HepG2 (cell line): ENCODE measurements around the gene NTF3. TPM values are rescaled to one million over a fixed set of nuclear protein-coding genes. Genes with fewer than 3 reads are reported as not detected.

ENCODE experiments used
- ATAC-seq: fragments of 200-7000 bp; cut with Tn5 transposase; 3 replicates; pipeline ENCODE4 v1.9.1; 2020; ENCODE audit warnings: mild to moderate bottlenecking, moderate library complexity
- BruUV-seq: library from RNA; stranded (reverse); fragments of 400-500 nt; replicated peaks from 2 replicates; lab custom pipeline; 2021; lab: Mats Ljungman, UMichigan
- CTCF ChIA-PET: fragments of 300-600 bp; formaldehyde crosslinking; extraction: SDS; loops from one replicate; lab custom pipeline; 2021; ENCODE audit warnings: low total read pairs, inconsistent platforms, low intra/inter-chr PET ratio; lab: Yijun Ruan, JAX
- POLR2A ChIA-PET: fragments of 350-600 bp; sonication (Branson Sonifier 250); formaldehyde crosslinking; loops from one replicate; lab custom pipeline; 2020; ENCODE audit warnings: antibody characterized with exemption, inconsistent platforms; lab: Yijun Ruan, JAX
- DNase-seq: peaks from one replicate; pipeline ENCODE4 v3.0.0-alpha.2; 2015; ENCODE audit warnings: low spot score
- FAIRE-seq: peaks from 3 replicates; lab custom pipeline; 2011; peaks lifted over from hg19 to GRCh38; lab: Jason Lieb, UNC
- H2AFZ ChIP-seq: one replicate; pipeline ENCODE4 v1.6.1; 2011; ENCODE audit warnings: low read length, inconsistent platforms
- H3K27ac ChIP-seq: fragments of 300-600 bp; 3 replicates; pipeline ENCODE4 v1.8.0; 2011; ENCODE audit warnings: mixed run types, mild to moderate bottlenecking, mixed read lengths, low read length, inconsistent platforms; ENCODE audit not compliant: insufficient read depth; ENCODE audit errors: extremely low read length
- H3K27me3 ChIP-seq, 2 experiments: fragments of 200-600 bp in 1 of 2; 2 replicates in 1 of 2; 3 replicates in 1 of 2; pipeline versions ENCODE4 v1.6.0 to v1.8.0; 2011; ENCODE audit warnings: low read length in 2 of 2, mild to moderate bottlenecking in 2 of 2, moderate library complexity in 2 of 2, inconsistent platforms in 1 of 2; ENCODE audit not compliant: insufficient read depth in 2 of 2, control insufficient read depth in 1 of 2
- H3K36me3 ChIP-seq, 2 experiments: fragments of 200-600 bp in 1 of 2; replicated peaks in 1 of 2; 2 replicates in 1 of 2; 3 replicates in 1 of 2; pipeline versions ENCODE4 v1.5.1 to v1.8.0; 2011; ENCODE audit warnings: low read length in 2 of 2, inconsistent platforms in 1 of 2; ENCODE audit not compliant: insufficient read depth in 2 of 2, control insufficient read depth in 1 of 2
- H3K4me1 ChIP-seq: 2 replicates; pipeline ENCODE4 v1.5.1; 2012; ENCODE audit warnings: low read length, inconsistent platforms; ENCODE audit not compliant: insufficient read depth
- H3K4me2 ChIP-seq: 2 replicates; pipeline ENCODE4 v1.6.0; 2011; ENCODE audit warnings: low read depth, low read length, inconsistent platforms
- H3K4me3 ChIP-seq, 3 experiments: fragments of 200-600 bp in 1 of 3; sonication (generic), shearing (Covaris generic) in 1 of 3; replicated peaks in 1 of 3; 2 replicates each; pipeline ENCODE4 v1.5.1; 2011 to 2016; ENCODE audit warnings: low read length in 3 of 3, inconsistent platforms in 2 of 3, low read depth in 2 of 3, mild to moderate bottlenecking in 2 of 3, control low read depth in 1 of 3, mixed read lengths in 1 of 3; ENCODE audit not compliant: insufficient read depth in 1 of 3
- H3K79me2 ChIP-seq: one replicate; pipeline ENCODE4 v1.6.1; 2011; ENCODE audit warnings: low read length, inconsistent platforms; ENCODE audit not compliant: insufficient read depth
- H3K9ac ChIP-seq: 2 replicates; pipeline ENCODE4 v1.6.0; 2011; ENCODE audit warnings: mild to moderate bottlenecking, low read depth, low read length, inconsistent platforms; ENCODE audit not compliant: insufficient read depth
- H3K9me3 ChIP-seq: 2 replicates; pipeline ENCODE4 v1.5.1; 2012; ENCODE audit warnings: mild to moderate bottlenecking, low read length
- H4K20me1 ChIP-seq: 2 replicates; pipeline ENCODE4 v1.6.0; 2011; ENCODE audit warnings: inconsistent platforms, mild to moderate bottlenecking, low read length, moderate library complexity; ENCODE audit not compliant: insufficient read depth
- CBFB ChIP-seq: sonication (generic); formaldehyde crosslinking; IDR thresholded peaks from 2 replicates; pipeline ENCODE4 v1.4.0; 2020; ENCODE audit warnings: missing genetic modification reagents
- DMAP1 ChIP-seq: IDR thresholded peaks from 2 replicates; pipeline ENCODE4 v1.6.1; 2016
- MIER3 ChIP-seq: IDR thresholded peaks from 2 replicates; pipeline ENCODE4 v1.6.1; 2016; ENCODE audit warnings: missing compliant biosample characterization, borderline replicate concordance
- NR2F1 ChIP-seq, 2 experiments: fragments of 450-650 bp in 1 of 2; formaldehyde crosslinking in 1 of 2; IDR thresholded peaks; 2 replicates each; pipeline versions ENCODE4 v1.5.0 to v1.6.1; 2016 to 2020; ENCODE audit warnings: mild to moderate bottlenecking in 1 of 2, missing compliant biosample characterization in 1 of 2, missing genetic modification reagents in 1 of 2, moderate library complexity in 1 of 2
- RELA ChIP-seq: sonication (generic); formaldehyde crosslinking; IDR thresholded peaks from 2 replicates; pipeline ENCODE4 v1.4.0; 2020; ENCODE audit warnings: missing genetic modification reagents
- RORA ChIP-seq: sonication (generic); formaldehyde crosslinking; IDR thresholded peaks from 2 replicates; pipeline ENCODE4 v1.5.0; 2020; ENCODE audit warnings: mild to moderate bottlenecking, missing genetic modification reagents, moderate library complexity
- TSC22D2 ChIP-seq: sonication (generic); formaldehyde crosslinking; IDR thresholded peaks from 2 replicates; pipeline ENCODE4 v1.5.1; 2020; ENCODE audit warnings: missing genetic modification reagents, mild to moderate bottlenecking, borderline replicate concordance
- ZNF549 ChIP-seq: sonication (generic); formaldehyde crosslinking; IDR thresholded peaks from 2 replicates; pipeline ENCODE4 v1.5.0; 2020; ENCODE audit warnings: missing genetic modification reagents
- WGBS: methylation state at CpG from one replicate; pipeline ENCODE4 v1.1.6; 2017; ENCODE audit warnings: low lambda C conversion rate; 5-methylcytosine and 5-hydroxymethylcytosine counted together
- in situ Hi-C: cut with HindIII; loops from 2 replicates; pipeline ENCODE4 v1.10.0; 2017; ENCODE audit warnings: low pct_unique_long_range_greater_than_20kb; ENCODE audit not compliant: extremely low pct_ligation_motif_present
- intact Hi-C: fragments of 100-400 bp; cut with micrococcal nuclease; formaldehyde crosslinking; loops from one replicate; pipeline ENCODE4 v1.10.0; 2022; ENCODE audit not compliant: unreplicated experiment
- polyA plus RNA-seq, 8 experiments: library from polyadenylated mRNA; depleted of rRNA in 3 of 8; stranded (reverse) in 7 of 8; unstranded in 1 of 8; fragments of >200 nt; fragmentation: Illumina TruSeq in 4 of 8; extraction: Trizol in 4 of 8; gene quantifications; 2 replicates each; pipeline versions ENCODE4 v1.2.1 to v1.2.3, GENCODE V29; 2011 to 2016; ENCODE audit warnings: low read depth in 4 of 8, missing spikeins in 1 of 8, mixed read lengths in 1 of 8; ENCODE audit not compliant: insufficient read depth in 1 of 8
- total RNA-seq, 5 experiments: library from RNA; depleted of rRNA; stranded (reverse); fragments of >200 nt; fragmentation: Illumina TruSeq; extraction: Trizol; gene quantifications; 2 replicates each; pipeline ENCODE4 v1.2.3, GENCODE V29; 2016; ENCODE audit warnings: low read depth in 1 of 5
- TF ChIP-seq, protein P1 (sequence below): sonication (generic); formaldehyde crosslinking; IDR thresholded peaks from 2 replicates; pipeline ENCODE4 v1.4.0; 2020; ENCODE audit warnings: missing genetic modification reagents
- TF ChIP-seq, protein P2 (sequence below): sonication (generic); formaldehyde crosslinking; IDR thresholded peaks from 2 replicates; pipeline ENCODE4 v1.5.1; 2020; ENCODE audit warnings: missing genetic modification reagents, mild to moderate bottlenecking, borderline replicate concordance
- TF ChIP-seq, protein P3 (sequence below): sonication (generic); formaldehyde crosslinking; conservative IDR thresholded peaks from 2 replicates; pipeline ENCODE4 v1.4.0; 2020; ENCODE audit warnings: missing genetic modification reagents
- TF ChIP-seq, protein P4 (sequence below): IDR thresholded peaks from 2 replicates; pipeline ENCODE4 v1.6.1; 2016; ENCODE audit warnings: missing biosample characterization, missing genetic modification reagents, low read depth
- TF ChIP-seq, protein P5 (sequence below): fragments of 450-650 bp; IDR thresholded peaks from 2 replicates; pipeline ENCODE4 v1.6.1; 2017

The NTF3 gene
- total and polyA plus RNA-seq, 2 of the 13 experiments (the other 11 are each of a cell fraction or from before 2014, with no cell fraction given), result not detected

DNA sequence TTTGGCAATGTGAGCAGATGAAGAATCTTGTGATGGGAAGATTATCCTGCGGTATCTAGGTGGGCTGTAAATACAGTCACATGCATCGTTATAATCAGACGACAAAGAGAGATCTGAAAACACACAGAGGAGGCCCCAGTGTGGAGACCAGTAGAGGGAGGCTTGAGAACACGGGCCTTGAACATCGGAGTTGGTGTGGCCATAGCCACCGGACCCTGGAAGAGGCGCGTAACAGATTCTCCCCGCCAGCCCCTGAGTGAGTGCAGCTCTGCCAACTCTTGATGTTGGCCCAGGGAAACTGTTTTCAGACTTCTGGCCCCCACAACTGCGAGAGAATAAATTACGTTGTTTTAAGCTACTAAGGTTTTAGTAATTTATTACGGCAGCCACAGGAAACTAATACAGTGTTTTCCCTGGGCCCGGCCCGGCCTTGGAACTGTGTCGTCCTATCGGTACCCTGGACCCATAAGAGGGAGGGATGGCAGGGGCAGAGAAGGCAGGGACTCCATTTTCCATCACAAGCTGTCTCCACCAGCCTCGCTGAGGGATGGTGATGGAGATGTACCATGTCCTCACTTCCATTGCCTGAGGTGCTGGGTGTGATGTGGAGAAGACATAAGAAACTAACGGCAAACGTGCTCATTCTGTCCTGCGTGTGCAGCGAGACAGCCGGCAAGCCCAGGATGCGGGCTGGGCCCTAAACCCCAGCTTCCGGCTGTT lies 91.6 kb downstream of the NTF3 start:
- CTCF ChIA-PET, result no interaction called here
- POLR2A ChIA-PET, result no interaction called here
- H3K4me2 ChIP-seq, result no peak overlapping the region
- WGBS, result 42% methylated on average over 19 of the region's 24 CpGs
- in situ Hi-C loops, result no loop called here
- H4K20me1 ChIP-seq, result no peaks in the 10 kb centered on the region
- no peaks in the 10 kb centered on the region for H3K36me3 ChIP-seq
- H3K27ac ChIP-seq, result no peak overlapping the region
- FAIRE-seq (no peak), DNase-seq (no peak), ATAC-seq (no peak)
- 0 out of 5 replicates have a peak, but pooled peaks cover 0 to 3% of the 10 kb centered on the region in 2 experiments for H3K27me3 ChIP-seq
- H3K9ac ChIP-seq, result no peak overlapping the region
- no peak overlapping the region for H3K4me3 ChIP-seq
- intact Hi-C loops, result loop anchor here (5.0 kb wide), 1 partner anchor 1746 kb away; no protein-coding TSS in a partner anchor
- no peaks in the 10 kb centered on the region for H3K79me2 ChIP-seq
- BruUV-seq, result no TSS peak
- H3K4me1 ChIP-seq, result no peaks in the 10 kb centered on the region
- H3K9me3 ChIP-seq, result no peaks in the 10 kb centered on the region
- H2AFZ ChIP-seq, result no peak overlapping the region
- TF ChIP-seq ZNF549 (CRISPR knock-in tag) (no peak), DMAP1 (CRISPR knock-in tag) (no peak), MIER3 (CRISPR knock-in tag) (no peak), RELA (CRISPR knock-in tag) (no peak), TSC22D2 (no peak), NR2F1 (CRISPR knock-in tag; IDR thresholded peaks at IDR 0.05) (no peak), RORA (CRISPR knock-in tag) (no peak), CBFB (no peak)
- TF ChIP-seq, protein P1, sequence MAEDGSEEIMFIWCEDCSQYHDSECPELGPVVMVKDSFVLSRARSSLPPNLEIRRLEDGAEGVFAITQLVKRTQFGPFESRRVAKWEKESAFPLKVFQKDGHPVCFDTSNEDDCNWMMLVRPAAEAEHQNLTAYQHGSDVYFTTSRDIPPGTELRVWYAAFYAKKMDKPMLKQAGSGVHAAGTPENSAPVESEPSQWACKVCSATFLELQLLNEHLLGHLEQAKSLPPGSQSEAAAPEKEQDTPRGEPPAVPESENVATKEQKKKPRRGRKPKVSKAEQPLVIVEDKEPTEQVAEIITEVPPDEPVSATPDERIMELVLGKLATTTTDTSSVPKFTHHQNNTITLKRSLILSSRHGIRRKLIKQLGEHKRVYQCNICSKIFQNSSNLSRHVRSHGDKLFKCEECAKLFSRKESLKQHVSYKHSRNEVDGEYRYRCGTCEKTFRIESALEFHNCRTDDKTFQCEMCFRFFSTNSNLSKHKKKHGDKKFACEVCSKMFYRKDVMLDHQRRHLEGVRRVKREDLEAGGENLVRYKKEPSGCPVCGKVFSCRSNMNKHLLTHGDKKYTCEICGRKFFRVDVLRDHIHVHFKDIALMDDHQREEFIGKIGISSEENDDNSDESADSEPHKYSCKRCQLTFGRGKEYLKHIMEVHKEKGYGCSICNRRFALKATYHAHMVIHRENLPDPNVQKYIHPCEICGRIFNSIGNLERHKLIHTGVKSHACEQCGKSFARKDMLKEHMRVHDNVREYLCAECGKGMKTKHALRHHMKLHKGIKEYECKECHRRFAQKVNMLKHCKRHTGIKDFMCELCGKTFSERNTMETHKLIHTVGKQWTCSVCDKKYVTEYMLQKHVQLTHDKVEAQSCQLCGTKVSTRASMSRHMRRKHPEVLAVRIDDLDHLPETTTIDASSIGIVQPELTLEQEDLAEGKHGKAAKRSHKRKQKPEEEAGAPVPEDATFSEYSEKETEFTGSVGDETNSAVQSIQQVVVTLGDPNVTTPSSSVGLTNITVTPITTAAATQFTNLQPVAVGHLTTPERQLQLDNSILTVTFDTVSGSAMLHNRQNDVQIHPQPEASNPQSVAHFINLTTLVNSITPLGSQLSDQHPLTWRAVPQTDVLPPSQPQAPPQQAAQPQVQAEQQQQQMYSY (CRISPR knock-in tag), result no peak
- TF ChIP-seq, protein P2, sequence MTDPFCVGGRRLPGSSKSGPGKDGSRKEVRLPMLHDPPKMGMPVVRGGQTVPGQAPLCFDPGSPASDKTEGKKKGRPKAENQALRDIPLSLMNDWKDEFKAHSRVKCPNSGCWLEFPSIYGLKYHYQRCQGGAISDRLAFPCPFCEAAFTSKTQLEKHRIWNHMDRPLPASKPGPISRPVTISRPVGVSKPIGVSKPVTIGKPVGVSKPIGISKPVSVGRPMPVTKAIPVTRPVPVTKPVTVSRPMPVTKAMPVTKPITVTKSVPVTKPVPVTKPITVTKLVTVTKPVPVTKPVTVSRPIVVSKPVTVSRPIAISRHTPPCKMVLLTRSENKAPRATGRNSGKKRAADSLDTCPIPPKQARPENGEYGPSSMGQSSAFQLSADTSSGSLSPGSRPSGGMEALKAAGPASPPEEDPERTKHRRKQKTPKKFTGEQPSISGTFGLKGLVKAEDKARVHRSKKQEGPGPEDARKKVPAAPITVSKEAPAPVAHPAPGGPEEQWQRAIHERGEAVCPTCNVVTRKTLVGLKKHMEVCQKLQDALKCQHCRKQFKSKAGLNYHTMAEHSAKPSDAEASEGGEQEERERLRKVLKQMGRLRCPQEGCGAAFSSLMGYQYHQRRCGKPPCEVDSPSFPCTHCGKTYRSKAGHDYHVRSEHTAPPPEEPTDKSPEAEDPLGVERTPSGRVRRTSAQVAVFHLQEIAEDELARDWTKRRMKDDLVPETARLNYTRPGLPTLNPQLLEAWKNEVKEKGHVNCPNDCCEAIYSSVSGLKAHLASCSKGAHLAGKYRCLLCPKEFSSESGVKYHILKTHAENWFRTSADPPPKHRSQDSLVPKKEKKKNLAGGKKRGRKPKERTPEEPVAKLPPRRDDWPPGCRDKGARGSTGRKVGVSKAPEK, result no peak
- TF ChIP-seq, protein P3, sequence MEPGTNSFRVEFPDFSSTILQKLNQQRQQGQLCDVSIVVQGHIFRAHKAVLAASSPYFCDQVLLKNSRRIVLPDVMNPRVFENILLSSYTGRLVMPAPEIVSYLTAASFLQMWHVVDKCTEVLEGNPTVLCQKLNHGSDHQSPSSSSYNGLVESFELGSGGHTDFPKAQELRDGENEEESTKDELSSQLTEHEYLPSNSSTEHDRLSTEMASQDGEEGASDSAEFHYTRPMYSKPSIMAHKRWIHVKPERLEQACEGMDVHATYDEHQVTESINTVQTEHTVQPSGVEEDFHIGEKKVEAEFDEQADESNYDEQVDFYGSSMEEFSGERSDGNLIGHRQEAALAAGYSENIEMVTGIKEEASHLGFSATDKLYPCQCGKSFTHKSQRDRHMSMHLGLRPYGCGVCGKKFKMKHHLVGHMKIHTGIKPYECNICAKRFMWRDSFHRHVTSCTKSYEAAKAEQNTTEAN (CRISPR knock-in tag), result no peak
- TF ChIP-seq, protein P4, sequence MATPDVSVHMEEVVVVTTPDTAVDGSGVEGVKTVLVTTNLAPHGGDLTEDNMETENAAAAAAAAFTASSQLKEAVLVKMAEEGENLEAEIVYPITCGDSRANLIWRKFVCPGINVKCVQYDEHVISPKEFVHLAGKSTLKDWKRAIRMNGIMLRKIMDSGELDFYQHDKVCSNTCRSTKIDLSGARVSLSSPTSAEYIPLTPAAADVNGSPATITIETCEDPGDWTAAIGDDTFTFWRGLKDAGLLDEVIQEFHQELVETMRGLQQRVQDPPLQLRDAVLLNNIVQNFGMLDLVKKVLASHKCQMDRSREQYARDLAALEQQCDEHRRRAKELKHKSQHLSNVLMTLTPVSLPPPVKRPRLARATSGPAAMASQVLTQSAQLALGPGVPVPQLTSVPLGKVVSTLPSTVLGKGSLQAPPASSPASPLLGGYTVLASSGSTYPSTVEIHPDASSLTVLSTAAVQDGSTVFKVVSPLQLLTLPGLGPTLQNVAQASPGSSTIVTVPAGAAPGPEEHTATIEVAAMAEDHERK (CRISPR knock-in tag), result no peak
- TF ChIP-seq, protein P5, sequence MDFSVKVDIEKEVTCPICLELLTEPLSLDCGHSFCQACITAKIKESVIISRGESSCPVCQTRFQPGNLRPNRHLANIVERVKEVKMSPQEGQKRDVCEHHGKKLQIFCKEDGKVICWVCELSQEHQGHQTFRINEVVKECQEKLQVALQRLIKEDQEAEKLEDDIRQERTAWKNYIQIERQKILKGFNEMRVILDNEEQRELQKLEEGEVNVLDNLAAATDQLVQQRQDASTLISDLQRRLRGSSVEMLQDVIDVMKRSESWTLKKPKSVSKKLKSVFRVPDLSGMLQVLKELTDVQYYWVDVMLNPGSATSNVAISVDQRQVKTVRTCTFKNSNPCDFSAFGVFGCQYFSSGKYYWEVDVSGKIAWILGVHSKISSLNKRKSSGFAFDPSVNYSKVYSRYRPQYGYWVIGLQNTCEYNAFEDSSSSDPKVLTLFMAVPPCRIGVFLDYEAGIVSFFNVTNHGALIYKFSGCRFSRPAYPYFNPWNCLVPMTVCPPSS, result no peak
